GM21576 (cell line): ENCODE data around the gene SAMHD1.
"Not testable (repeated sequence)": the region's sequence is repeated elsewhere in the genome, so short reads cannot be mapped to it uniquely, and the experiment has no call there.

Experiments
- ATAC-seq: cut with Tn5 transposase; IDR thresholded peaks from one replicate; pipeline ENCODE4 v1.9.1; 2021; ENCODE audit warnings: mild to moderate bottlenecking, moderate library complexity; ENCODE audit not compliant: unreplicated experiment

The SAMHD1 gene

DNA sequence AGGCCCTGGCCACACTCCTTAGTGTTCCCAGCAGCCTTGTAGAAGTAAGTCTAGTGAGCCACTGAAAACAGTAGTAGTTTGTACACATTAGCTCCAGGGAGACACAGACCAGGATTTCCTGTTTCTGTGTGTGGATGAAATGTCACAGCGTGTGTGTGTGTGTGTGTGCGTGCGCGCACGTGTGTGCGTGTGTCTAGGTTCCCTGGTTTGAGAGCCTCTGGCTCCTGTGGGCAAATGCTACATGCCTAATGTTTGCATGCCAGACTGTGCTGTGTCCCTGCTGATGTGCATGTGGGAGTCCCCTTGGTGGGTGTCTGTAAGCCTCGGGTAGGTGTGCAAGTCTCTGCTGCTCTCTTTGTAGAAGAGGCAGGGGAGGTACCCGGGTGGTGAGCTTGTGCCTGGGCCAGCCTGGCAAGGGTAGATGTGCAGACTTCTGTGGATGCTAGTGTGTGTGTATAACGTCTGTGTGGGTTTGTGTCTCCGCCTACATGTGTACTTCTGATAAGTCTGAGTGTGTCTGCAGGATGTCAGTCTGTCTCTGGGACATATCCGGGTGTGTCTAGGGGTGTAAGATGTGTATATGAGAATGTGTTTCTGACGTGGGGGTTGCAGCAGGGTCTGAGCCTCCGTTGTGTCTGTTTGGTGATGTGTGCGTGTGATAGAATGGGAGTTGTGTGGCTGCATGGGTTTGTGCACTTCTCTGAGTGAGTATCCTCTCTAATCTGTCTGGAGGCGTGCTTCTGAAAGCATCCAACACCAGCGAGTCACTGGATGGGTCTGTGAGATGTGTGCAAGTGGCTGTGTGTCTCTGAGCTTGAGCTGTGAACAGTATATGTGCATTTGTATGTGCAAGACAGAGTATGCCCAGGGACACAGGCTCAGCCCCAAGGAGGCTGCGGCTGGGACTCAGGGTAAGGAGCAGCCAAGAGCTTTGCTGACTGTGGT is 94.5 kb downstream of the SAMHD1 start:
- no peak for ATAC-seq

DNA sequence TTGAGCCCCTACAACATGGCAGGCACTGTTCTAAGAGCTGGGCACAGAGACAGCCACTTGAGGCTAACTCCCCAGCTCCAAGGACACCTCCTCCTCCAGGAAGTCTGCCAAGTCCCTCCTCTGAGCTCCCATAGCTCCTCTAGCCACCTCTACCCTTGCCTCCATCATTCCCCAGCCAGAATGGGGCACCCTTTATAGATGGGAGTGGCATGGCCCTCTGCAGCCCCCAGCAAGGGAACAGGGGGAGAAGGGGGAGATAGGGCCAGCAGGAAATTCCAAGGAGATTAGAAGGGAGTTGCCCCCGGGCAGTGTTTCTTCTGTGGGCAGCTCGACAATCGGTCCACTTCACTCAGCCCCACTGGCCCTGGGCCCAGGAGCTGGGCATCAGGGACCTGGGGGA is 95.3 kb downstream of the SAMHD1 start:
- no peak for ATAC-seq

DNA sequence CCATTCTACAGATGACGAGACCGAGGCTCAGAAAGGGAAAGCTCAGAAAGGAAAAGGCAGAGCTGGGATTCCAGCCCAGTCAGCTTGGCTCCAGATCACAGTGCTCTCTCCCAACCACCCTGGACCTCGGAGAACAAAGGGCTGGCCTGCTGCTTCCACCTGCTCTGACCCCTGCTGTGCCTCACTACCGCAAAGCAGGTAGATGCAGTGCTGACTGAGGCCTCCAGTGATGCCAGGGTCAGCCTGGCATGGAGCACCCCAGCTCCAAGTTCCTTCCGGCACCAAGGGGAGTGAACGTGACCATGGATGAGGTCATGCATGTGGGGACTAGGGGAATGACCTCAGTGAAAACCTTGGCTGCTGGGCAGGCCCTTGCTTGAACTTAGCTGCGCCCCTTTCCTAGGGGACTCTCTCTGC is 96.3 kb downstream of the SAMHD1 start:
- ATAC-seq, result no peak

DNA sequence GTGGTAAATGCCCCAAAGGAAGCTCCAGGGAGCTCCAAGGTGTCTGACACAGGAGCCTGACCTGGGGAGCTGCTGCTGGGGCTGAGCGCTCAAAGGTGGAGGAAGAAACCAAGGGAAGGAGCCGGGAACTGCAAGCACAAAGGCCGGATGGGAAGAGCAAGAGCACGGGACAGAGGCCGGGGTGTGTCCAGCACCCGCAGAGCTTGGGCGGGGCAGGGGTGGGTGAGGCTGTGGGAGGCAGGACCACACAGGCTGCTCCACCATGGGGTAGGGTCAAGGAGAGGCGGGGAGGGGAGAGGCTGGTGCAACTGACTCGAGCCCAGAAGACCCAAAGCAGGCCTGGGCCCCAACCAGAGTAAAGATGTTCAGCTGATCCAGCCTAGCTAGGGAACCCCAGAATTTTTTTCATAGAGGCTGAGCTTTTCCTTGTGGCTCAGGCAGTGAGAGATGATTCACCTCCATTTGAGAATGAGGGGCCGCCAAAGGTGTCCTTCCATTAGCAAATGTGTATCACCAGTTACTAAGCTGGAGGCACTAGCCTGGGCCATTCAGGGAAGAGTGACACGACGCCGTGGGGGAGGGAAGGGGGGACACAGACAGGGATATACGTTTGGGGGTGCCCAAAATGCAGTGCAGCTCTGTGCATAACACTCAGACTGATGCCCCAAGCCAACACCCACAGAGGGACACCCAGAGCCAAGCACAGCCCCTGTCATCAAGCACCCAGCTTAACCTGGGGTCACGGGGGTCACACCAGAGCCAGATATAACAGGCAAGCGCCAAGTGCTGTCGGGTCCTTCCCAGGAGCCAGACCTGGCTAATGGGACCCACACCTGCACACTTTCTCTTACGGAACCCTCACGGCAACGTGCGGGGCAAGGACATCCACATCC is 96.9 kb downstream of the SAMHD1 start:
- no peak for ATAC-seq

DNA sequence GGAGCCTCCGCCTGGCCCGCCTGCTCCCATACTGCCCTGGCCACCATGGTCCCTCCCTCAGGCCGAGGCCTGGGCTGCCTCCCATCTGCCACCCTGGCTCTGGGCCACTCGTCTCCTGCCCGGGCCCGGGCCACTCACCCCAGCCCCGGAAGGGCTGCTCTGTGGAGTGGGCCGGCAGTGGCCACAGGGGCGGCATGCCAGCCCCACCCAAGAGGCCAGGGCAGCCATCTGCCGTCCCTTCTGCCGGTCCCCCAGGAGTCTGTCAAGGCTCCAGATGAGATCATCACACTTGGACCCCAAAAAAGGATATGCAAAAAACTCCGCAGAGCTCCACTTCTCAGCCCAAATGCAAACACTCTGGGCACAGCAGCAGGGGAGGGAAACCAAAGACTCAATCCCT is 99.3 kb downstream of the SAMHD1 start:
- ATAC-seq, result no peak

DNA sequence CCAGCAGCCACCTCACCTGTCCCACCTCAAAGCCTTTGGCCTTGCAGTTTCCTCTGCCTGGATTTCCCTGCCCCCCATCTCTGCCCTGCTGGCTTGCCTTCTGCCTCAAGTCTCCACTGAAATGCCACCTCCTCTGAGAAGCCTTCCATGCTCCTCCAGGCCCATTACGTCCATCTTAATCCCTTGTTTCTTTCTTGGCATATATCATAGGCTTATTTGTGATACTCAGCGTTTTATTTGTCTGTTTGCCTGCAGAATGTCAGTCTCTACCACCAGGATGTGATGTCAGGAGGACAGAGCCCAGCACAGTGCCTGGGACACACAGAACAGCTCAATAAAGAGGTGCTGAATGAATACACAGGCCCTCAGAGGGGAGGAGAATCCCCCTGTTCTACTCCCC is 100.0 kb downstream of the SAMHD1 start:
- no peak for ATAC-seq

DNA sequence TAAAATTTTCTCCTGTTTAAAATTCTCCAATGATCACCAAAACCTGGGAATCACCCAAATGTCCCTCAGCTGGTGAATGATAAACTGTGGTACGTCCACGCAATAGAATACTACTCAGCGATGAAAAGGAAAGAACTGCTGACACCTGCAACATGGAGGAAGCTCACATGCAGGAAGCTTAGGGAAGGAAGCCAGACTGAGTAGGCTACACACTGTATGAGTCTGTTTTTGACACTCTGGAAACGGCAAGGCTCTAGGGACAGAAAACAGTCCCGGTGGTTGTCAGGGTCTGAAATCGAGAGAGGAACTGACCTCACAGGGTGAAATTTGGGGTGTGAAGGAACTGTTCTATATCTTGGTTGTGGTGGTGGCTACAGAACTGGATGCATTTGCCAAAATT is 100.7 kb downstream of the SAMHD1 start:
- no peak for ATAC-seq

DNA sequence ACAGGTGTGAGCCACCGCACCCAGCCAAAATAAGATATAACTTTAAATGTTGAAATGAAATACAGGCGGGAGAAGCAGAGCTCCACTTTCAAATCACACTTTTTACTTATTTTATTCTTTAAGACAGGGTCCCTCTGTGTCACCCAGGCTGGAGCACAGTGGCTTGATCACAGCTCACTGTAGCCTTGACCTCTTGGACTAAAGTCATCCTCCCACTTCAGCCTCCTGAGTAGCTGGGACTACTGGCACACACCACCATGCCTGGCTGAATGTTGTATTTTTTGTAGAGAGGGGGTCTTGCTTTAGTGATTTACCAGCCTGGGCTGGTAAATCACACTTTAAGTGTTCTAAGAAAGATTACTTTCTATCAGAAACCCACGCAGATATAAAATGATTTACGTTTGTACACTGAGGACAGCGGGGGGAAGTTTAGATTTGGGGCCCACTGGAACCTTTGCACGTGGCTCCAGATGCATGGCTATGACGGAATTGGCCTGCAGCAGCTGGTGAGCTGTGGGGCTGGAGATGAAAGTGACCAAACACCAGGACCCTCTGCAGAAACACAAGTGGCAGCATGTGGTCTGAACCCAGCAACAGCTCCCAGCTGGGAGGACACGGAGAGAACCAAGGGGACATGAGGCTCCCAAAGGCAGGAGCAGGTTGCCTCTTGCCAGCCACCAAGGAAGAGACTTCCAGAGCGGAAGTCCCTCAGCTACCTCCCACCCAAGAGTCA is 102.0 kb downstream of the SAMHD1 start:
- ATAC-seq, result no peak

DNA sequence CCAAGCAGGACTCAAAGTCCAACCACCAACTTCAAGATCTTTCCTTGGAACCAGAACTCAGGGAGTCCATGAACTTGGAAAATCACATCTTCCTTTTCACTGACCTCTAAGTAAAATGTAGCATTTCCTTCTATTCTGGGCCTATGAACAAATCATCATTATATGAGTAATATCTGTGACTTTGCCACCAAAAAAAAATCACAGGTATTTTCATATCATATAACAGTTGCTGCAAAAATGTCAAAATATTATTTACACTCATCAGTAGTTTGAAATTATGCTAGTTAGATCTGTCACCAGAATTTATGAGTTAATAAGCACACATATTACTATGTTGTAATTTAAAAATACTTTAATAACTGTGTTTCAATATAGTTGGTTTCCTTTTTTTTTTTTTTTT is 102.8 kb downstream of the SAMHD1 start:
- ATAC-seq, result no peak

DNA sequence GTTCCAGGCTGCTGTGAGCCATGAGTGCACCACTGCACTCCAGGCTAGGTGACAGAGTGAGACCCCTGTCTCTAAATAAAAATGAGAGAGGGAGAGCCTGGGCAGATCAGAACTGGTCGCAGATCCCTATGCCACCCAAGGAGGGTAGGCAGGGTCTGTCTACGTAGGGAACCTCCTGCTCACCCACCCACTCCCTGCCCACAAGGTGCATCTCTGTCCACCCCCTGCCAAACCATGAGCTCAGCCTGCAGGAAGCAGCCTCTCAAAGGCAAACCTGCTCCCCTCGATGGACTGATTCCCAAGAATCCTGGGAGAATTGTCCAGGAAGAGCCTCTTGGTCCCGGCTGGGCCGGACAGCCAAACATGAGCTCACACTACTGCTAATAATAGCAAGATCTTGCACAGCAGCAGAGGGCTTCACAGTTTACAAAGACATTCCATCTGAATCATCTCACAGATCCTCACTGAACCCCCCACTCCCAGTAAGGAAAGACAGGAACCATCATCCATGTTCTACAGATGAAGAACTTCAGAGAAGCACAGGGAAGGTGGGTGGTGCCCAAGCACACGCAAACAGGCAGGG is 103.3 kb downstream of the SAMHD1 start:
- no peak for ATAC-seq

DNA sequence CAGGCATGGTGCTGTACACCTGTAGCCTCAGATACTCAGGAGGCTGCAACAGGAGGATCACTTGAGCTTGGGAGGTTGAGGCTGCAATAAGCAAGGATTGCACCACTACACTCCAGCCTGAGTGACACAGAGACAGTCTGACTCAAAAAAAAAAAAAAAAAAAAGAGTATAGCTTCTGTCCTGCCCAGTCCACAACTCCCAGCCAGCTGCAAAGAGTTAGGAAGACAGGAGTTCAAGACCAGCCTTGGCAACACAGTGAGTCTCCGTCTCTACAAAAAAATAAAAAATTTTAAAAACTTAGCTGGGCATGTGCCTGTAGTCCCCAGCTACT is 103.8 kb downstream of the SAMHD1 start:
- no peak for ATAC-seq

DNA sequence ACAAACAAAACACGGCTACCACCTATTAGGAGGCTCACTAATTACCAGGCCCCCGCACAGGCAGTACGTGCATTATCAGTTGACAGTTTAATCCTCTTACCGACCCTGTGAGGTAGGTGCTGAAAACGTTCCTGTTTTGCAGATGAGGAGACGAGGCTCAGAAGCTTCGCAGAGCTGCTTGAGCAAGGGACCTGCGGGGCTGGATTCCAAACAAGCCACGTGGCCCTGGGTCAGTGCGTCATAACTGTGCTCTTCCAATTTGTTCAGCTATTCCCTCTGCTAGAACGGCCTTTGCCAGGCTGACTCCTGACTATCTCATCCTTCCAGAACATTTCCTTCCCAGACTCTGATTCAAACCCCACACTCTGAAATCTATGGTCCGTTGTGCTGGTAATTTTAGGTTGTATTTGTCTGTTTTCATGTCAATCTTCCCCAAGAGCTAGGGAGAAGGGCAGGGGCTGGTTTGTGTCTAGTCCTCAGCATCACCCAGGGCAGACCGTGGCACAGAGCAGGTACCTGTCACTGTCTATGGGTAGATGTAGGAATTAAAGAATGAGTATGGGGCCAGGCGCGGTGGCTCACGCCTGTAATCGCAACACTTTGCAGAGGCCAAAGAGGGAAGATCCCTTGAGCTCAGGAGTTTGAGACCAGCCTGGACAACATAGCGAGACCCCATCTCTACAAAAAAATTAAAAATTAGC is 104.3 kb downstream of the SAMHD1 start:
- no peak for ATAC-seq

DNA sequence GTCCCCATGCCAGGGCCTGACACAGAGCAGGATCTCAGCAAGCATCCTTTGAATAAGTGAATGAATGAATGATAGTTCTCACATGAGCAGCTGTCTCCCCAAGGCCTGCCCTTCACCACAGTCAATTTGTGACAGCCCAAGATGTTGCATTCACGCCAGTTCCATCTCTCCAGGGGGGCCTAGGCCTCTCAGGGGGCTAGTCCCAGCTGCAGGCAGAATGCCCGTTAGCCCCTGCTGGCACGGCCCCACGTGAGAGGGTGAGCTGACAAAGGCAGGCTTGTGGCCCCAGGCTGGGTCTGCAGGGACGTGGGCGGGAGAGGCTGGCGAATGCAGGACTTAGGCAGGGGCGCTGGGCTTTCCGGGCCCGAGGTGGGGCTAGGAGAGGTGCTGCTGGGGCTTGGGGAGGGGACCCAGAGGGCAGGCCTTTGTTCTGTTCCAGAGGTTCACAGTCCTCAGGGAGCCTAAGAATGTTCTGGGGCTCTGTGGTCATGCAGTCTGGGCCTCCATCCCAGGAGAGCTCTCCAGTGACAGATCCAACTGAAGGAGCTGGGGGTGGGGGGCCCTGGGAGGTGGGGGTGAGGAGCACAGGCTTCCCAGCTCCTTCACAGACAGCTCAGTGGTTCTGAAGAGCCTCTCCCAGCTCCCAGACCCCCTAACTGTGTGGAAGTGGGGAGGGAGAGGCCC is 106.1 kb downstream of the SAMHD1 start:
- no peak for ATAC-seq

DNA sequence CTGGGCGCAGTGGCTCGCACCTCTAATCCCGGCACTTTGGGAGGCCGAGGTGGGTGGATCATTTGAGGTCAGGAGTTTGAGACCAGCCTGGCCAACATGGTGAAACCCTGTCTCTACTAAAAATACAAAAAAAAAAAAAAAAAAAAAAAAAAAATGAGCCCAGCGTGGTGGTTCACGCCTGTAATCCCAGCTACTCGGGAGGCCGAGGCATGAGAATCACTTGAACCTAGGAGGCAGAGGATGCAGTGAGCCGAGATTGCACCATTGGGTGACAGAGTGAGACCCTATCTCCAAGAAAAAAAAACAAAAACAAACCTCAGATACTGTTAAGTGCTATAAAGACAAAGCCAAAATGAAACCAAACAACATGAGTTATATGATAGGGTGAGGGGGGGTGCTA is 110.5 kb downstream of the SAMHD1 start:
- ATAC-seq, result not testable (repeated sequence)
